SK-N-SH treated with all-trans-retinoic acid at 6 μM for 48 hours (cell line): ENCODE results near the gene FYCO1.

ENCODE experiments used
- ARNTL ChIP-seq: fragments of 450-650 bp; formaldehyde crosslinking; IDR thresholded peaks from 2 replicates; pipeline ENCODE4 v1.5.0; 2020; ENCODE audit warnings: low read depth, mild to moderate bottlenecking, moderate library complexity, borderline replicate concordance
- CREB5 ChIP-seq: fragments of 250-450 bp; sonication (Bioruptor Pico); IDR thresholded peaks from 2 replicates; pipeline ENCODE4 v1.5.1; 2020; ENCODE audit warnings: low read depth, mild to moderate bottlenecking, moderate library complexity
- CSDC2 ChIP-seq: fragments of 250-450 bp; sonication (Bioruptor Pico); IDR thresholded peaks from 2 replicates; pipeline ENCODE4 v1.5.0; 2020; ENCODE audit warnings: mild to moderate bottlenecking, moderate library complexity
- ESRRG ChIP-seq: fragments of 250-450 bp; sonication (Bioruptor Pico); IDR thresholded peaks from 2 replicates; pipeline ENCODE4 v1.6.1; 2021; ENCODE audit warnings: mild to moderate bottlenecking
- PATZ1 ChIP-seq: fragments of 250-450 bp; sonication (Bioruptor Pico); IDR thresholded peaks from 2 replicates; pipeline ENCODE4 v1.8.0; 2020; ENCODE audit warnings: mild to moderate bottlenecking, moderate library complexity, borderline replicate concordance
- POU6F1 ChIP-seq: fragments of 250-450 bp; sonication (Bioruptor Pico); IDR thresholded peaks from 2 replicates; pipeline ENCODE4 v1.8.0; 2021; ENCODE audit warnings: low read depth, mild to moderate bottlenecking, moderate library complexity, borderline replicate concordance
- SNAI2 ChIP-seq: fragments of 250-450 bp; sonication (Bioruptor Pico); IDR thresholded peaks from 2 replicates; pipeline ENCODE4 v1.5.0; 2020; ENCODE audit warnings: mild to moderate bottlenecking, moderate library complexity
- TCF4 ChIP-seq: fragments of 250-450 bp; sonication (Bioruptor Pico); IDR thresholded peaks from 2 replicates; pipeline ENCODE4 v1.8.0; 2021; ENCODE audit warnings: mild to moderate bottlenecking, moderate library complexity, borderline replicate concordance
- TOX ChIP-seq: fragments of 250-450 bp; sonication (Bioruptor Pico); IDR thresholded peaks from 2 replicates; pipeline ENCODE4 v1.8.0; 2021; ENCODE audit warnings: mild to moderate bottlenecking, moderate library complexity, borderline replicate concordance
- ZC3H10 ChIP-seq: fragments of 250-450 bp; sonication (Bioruptor Pico); IDR thresholded peaks from 2 replicates; pipeline ENCODE4 v1.5.1; 2021; ENCODE audit warnings: mild to moderate bottlenecking, moderate library complexity
- ZFP3 ChIP-seq: fragments of 250-450 bp; sonication (Bioruptor Pico); IDR thresholded peaks from 2 replicates; pipeline ENCODE4 v1.5.0; 2020; ENCODE audit warnings: mild to moderate bottlenecking, moderate library complexity
- ZNF70 ChIP-seq: fragments of 450-650 bp; formaldehyde crosslinking; IDR thresholded peaks from 2 replicates; pipeline ENCODE4 v1.5.0; 2020; ENCODE audit warnings: mild to moderate bottlenecking, moderate library complexity

- no peak for TF ChIP-seq CSDC2
- TF ChIP-seq TOX (CRISPR knock-in tag), result no peak
- TF ChIP-seq ZNF70 (CRISPR knock-in tag), result no peak
- no peak for TF ChIP-seq CREB5 (CRISPR knock-in tag)
- TF ChIP-seq ARNTL (CRISPR knock-in tag), result no peak
- no peak for TF ChIP-seq TCF4
- no peak for TF ChIP-seq PATZ1
- TF ChIP-seq ZC3H10 (CRISPR knock-in tag), result no peak
- TF ChIP-seq ZFP3, result no peak
- no peak for TF ChIP-seq SNAI2 (CRISPR knock-in tag)
- no peak for TF ChIP-seq ESRRG (CRISPR knock-in tag)
- no peak for TF ChIP-seq POU6F1 (CRISPR knock-in tag)
Measured at GRCh38 chr3:46022909-46023785, 27.5 kb upstream of the FYCO1 start.
